HL-60/S4 (cell line): ENCODE data around the gene SLC6A7.

Source experiments
- in situ Hi-C: fragments of 300-500 bp; cut with MboI; formaldehyde crosslinking; loops from 2 replicates; pipeline ENCODE4 v1.14.3; 2022; ENCODE audit warnings: low sequenced_read_pairs

Gene SLC6A7

GRCh38 chr5:150189728-150190502, at the start of gene SLC6A7:
Gene SLC6A7 (plus strand): TSS chr5:150190062. CDS start chr5:150190328, 266 bp downstream.
- in situ Hi-C loops, result no loop called here

- in situ Hi-C loops, result no loop called here
Measured at GRCh38 chr5:150140830-150141229, 49.0 kb upstream of the SLC6A7 start.

- in situ Hi-C loops, result no loop called here
Measured at GRCh38 chr5:150141544-150142184, 48.2 kb upstream of the SLC6A7 start.

DNA sequence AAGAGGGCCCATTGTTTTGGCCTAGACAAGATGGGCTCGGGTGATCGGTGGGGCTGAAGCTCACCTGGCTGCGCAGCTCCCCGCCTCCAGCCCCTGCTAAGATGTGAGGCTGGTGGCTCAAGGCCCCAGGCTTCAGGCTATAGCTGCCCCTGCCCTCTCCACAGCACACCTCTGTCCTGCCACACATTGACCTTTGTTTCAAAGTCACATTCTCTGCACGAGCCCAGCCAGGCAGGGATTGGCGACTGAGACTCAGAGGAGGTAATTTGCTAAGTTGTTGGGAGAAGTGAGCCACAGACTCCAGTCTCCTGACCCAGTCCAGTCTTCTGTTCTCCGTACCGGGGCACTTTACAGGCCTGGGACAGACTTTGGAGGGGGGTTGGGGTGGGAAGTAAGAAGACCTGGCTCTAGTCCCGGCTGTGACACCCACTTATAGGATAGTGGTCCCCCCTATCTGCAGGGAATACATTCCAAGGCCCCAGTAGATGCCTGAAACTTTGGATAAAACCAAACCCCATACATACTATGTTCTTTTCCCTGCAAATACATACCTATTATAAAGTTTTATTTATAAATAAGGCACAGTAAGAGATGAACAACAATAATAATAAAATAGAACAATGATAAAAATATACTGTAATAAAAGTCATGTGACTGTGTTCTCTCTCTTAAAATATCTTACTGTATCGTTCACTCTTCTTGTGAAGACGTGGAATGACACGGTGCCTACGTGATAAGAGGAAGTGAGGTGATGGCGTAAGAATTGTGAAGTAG, 47.5 kb upstream of the SLC6A7 start:
- in situ Hi-C loops, result no loop called here

- in situ Hi-C loops, result no loop called here
Measured at GRCh38 chr5:150142959-150143349, 46.9 kb upstream of the SLC6A7 start.

GRCh38 chr5:150143350-150144245, 46.3 kb upstream of the SLC6A7 start:
- in situ Hi-C loops, result no loop called here

DNA sequence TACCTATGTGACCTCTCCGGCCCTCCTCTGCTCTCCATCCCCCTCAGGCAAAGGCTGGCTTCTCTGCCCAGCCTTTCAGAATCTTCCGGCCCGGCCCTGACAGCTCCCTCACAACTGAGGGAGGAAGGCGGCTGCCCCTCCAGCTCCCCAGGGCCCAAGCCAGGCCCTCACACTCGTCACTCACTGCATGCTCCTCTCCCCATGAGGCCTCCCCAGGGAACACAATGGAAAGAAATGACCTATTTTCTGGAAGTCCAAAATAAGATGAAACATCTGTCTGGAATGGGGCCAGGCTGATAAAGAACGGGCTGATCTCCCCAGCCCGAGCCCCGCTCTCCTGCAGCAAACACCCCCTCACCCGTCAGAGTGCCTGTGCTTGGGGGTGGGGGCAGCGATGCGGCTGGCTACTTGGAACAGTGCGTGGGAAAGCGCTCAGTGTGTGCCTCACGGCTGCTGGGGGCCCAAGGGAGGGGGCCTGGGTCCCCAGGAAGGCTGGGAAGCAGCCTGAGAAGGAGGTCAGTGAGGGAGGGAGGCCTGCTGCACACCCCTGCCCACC, 45.5 kb upstream of the SLC6A7 start:
- in situ Hi-C loops, result no loop called here

GRCh38 chr5:150144879-150145278, 45.0 kb upstream of the SLC6A7 start:
- in situ Hi-C loops, result no loop called here

GRCh38 chr5:150146235-150146634, 43.6 kb upstream of the SLC6A7 start:
- in situ Hi-C loops, result no loop called here

DNA sequence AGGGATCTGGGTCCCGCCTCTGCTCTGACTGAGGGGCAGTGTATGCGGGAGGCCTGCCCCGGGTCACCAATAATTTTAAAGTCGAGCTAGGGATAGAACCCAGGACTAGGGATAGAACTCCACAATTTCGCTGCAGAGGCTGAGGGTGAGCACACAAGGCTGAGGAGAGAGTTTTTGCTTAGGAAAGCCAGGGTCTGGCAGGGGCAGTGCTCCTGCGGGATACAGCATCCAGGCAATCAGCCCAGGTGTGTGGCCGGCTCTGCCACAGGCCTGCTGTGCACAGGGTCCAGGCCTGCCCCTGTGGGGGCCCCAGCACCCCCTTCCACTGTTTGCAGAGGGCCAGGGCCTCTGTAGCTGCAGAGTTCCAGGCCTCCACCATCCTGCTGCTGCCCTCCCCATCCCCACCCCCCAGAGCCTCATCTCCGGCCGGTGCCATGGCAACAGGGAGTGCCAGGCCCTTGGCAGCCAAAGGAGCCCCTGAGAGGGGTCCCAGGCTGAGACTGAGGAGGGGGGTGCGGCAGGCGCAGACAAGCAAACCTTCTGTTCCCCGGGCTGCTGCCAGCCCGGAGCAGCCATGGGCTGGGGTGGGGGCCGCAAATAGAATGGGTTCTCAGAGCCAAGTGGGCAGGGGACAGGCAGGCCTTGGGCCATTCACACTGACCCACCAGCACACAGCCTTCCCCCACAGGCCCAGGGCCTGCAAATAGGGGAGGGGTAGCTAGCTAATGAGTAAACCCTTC, 42.8 kb upstream of the SLC6A7 start:
- in situ Hi-C loops, result no loop called here

GRCh38 chr5:150147670-150148069, 42.2 kb upstream of the SLC6A7 start:
- in situ Hi-C loops, result no loop called here

GRCh38 chr5:150148117-150148927, 41.5 kb upstream of the SLC6A7 start:
- in situ Hi-C loops, result no loop called here

- in situ Hi-C loops, result no loop called here
Measured at GRCh38 chr5:150149618-150150017, 40.2 kb upstream of the SLC6A7 start.

DNA sequence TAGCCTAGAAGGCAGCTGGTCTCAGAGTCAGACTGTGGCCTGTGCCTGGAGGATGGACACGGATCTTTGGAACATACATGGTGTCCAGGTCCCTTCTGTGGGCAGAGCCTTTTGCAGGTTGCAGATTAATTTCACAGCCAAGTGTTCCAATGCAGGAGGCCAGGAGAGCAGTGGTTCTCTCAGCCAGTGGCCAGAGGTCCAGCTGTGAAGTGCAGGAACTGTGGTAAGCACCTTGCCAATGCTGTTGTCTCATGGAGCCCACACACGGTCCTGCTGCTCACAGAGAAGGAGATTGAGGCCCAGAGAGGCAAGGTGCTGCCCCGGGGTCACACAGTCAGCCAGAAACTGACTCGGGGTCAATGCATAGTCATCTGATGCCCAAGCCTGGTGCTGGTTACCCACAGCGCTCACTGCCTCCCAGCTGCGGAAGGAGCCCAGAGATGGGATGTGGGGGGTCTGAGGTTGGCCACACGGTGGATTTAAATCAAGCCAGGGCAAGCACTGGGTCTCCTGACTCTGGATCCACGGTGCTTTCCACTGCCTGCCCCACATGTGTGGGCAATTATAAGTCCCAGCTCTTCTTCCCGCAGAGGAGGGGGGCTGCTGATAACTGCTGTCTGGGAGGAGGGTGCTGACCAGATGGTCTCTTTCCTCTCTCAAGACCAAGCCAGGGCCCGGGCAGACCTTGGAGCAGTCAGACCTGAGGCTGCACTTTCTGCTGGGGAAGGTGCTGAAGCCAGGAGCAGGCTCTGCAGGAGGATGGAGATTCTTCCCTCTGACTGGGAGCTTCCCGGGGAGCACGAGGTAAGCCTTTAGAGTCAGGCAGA, 37.0 kb upstream of the SLC6A7 start:
- in situ Hi-C loops, result no loop called here

GRCh38 chr5:150153483-150153882, 36.4 kb upstream of the SLC6A7 start:
- in situ Hi-C loops, result no loop called here

- in situ Hi-C loops, result no loop called here
Measured at GRCh38 chr5:150153957-150154617, 35.8 kb upstream of the SLC6A7 start.

- in situ Hi-C loops, result no loop called here
Measured at GRCh38 chr5:150154618-150155128, 35.2 kb upstream of the SLC6A7 start.
